IPS-11a (cell line): ENCODE results near the gene CST7.

Experiments
- H3K4me3 ChIP-seq: one replicate; pipeline ENCODE4 v1.5.1; 2013; ENCODE audit warnings: low read depth, low read length, control low read depth

Gene CST7

GRCh38 chr20:24984961-24985640 is 36.0 kb downstream of the CST7 start:
- no peak overlapping the region for H3K4me3 ChIP-seq

- no peak overlapping the region for H3K4me3 ChIP-seq
These were observed 36.7 kb downstream of the CST7 start for GRCh38 chr20:24985802-24986201.

- no peak overlapping the region for H3K4me3 ChIP-seq
These were observed 37.5 kb downstream of the CST7 start for GRCh38 chr20:24986436-24987015.

GRCh38 chr20:24987244-24987643 is 38.2 kb downstream of the CST7 start:
- no peak overlapping the region for H3K4me3 ChIP-seq

- no peak overlapping the region for H3K4me3 ChIP-seq
These were observed 39.1 kb downstream of the CST7 start for GRCh38 chr20:24987873-24988835.

GRCh38 chr20:24989162-24989561 is 40.1 kb downstream of the CST7 start:
- H3K4me3 ChIP-seq: no peak overlapping the region

GRCh38 chr20:24990810-24991252 is 41.8 kb downstream of the CST7 start:
- H3K4me3 ChIP-seq: no peak overlapping the region

- peak overlapping the region; percentile 95 for H3K4me3 ChIP-seq
These were observed 42.9 kb downstream of the CST7 start for GRCh38 chr20:24991897-24992486.

GRCh38 chr20:24992487-24993205 is 43.6 kb downstream of the CST7 start, which contains the start of gene APMAP:
TSS of gene APMAP (minus strand) at chr20:24992751. CDS start at chr20:24992688, 63 bp downstream.
- peak within 1 kb of the TSS; percentile 95 for H3K4me3 ChIP-seq

- H3K4me3 ChIP-seq: no peak overlapping the region
These were observed 44.5 kb downstream of the CST7 start for GRCh38 chr20:24993337-24994185.

- H3K4me3 ChIP-seq: no peak overlapping the region
These were observed 45.1 kb downstream of the CST7 start for GRCh38 chr20:24994186-24994465.

GRCh38 chr20:24994470-24995368 is 45.6 kb downstream of the CST7 start:
- H3K4me3 ChIP-seq: no peak overlapping the region

- no peak overlapping the region for H3K4me3 ChIP-seq
These were observed 46.8 kb downstream of the CST7 start for GRCh38 chr20:24995741-24996448.

GRCh38 chr20:24996449-24997377 is 47.6 kb downstream of the CST7 start:
- no peak overlapping the region for H3K4me3 ChIP-seq

- no peak overlapping the region for H3K4me3 ChIP-seq
These were observed 49.1 kb downstream of the CST7 start for GRCh38 chr20:24998121-24998520.

- H3K4me3 ChIP-seq: no peak overlapping the region
These were observed 49.8 kb downstream of the CST7 start for GRCh38 chr20:24998631-24999445.
